H9 (cell line): ENCODE measurements around the gene PTGFRN. TPM values are rescaled to one million over a fixed set of nuclear protein-coding genes. Genes with fewer than 3 reads are reported as not detected.

ENCODE experiments used
- DNase-seq: peaks from one replicate; pipeline ENCODE4 v3.0.0-alpha.2; 2017
- H2AFZ ChIP-seq: one replicate; pipeline ENCODE4 v1.6.1; 2013; ENCODE audit warnings: mild to moderate bottlenecking, low read length, control low read depth, moderate library complexity
- H2AK5ac ChIP-seq: 2 replicates; pipeline ENCODE4 v1.6.1; 2013; ENCODE audit warnings: low read length, control low read depth, mixed read lengths; ENCODE audit not compliant: insufficient read length
- H2BK120ac ChIP-seq: one replicate; pipeline ENCODE4 v1.6.1; 2013; ENCODE audit warnings: low read depth, mild to moderate bottlenecking, low read length, control low read depth, inconsistent platforms; ENCODE audit not compliant: poor library complexity, severe bottlenecking
- H2BK12ac ChIP-seq: 2 replicates; pipeline ENCODE4 v1.6.1; 2013; ENCODE audit warnings: low read length, control low read depth, mixed read lengths, low read depth; ENCODE audit not compliant: insufficient read length
- H2BK15ac ChIP-seq: 2 replicates; pipeline ENCODE4 v1.6.1; 2013; ENCODE audit warnings: low read depth, low read length, control low read depth
- H2BK20ac ChIP-seq: one replicate; pipeline ENCODE4 v1.6.1; 2013; ENCODE audit warnings: low read depth, mild to moderate bottlenecking, low read length, control low read depth, inconsistent platforms; ENCODE audit not compliant: poor library complexity, severe bottlenecking
- H2BK5ac ChIP-seq: 2 replicates; pipeline ENCODE4 v1.6.1; 2013; ENCODE audit warnings: low read length, control low read depth, mixed read lengths; ENCODE audit not compliant: insufficient read length
- H3K14ac ChIP-seq: 2 replicates; pipeline ENCODE4 v1.6.1; 2013; ENCODE audit warnings: low read length, control low read depth; ENCODE audit not compliant: insufficient read depth
- H3K18ac ChIP-seq: 2 replicates; pipeline ENCODE4 v1.6.1; 2013; ENCODE audit warnings: low read depth, mild to moderate bottlenecking, mixed read lengths, low read length, control low read depth; ENCODE audit not compliant: insufficient read length
- H3K23ac ChIP-seq: 2 replicates; pipeline ENCODE4 v1.6.1; 2013; ENCODE audit warnings: low read length, control low read depth, mixed read lengths, low read depth; ENCODE audit not compliant: insufficient read length
- H3K23me2 ChIP-seq: 2 replicates; pipeline ENCODE4 v1.6.1; 2013; ENCODE audit warnings: low read depth, mild to moderate bottlenecking, mixed read lengths, low read length, control low read depth; ENCODE audit not compliant: insufficient read length, poor library complexity, severe bottlenecking
- H3K27ac ChIP-seq: 2 replicates; pipeline ENCODE4 v1.5.1; 2013; ENCODE audit warnings: low read length, control low read depth, mixed read lengths, low read depth; ENCODE audit not compliant: insufficient read length
- H3K27me3 ChIP-seq: 2 replicates; pipeline ENCODE4 v1.6.1; 2013; ENCODE audit warnings: low read length, control low read depth, inconsistent platforms; ENCODE audit not compliant: insufficient read depth
- H3K4ac ChIP-seq: 2 replicates; pipeline ENCODE4 v1.6.1; 2013; ENCODE audit warnings: low read depth, mild to moderate bottlenecking, control low read depth, inconsistent platforms, low read length, moderate library complexity
- H3K4me1 ChIP-seq: 2 replicates; pipeline ENCODE4 v1.6.1; 2013; ENCODE audit warnings: low read length, control low read depth, inconsistent platforms; ENCODE audit not compliant: insufficient read depth
- H3K4me2 ChIP-seq: 2 replicates; pipeline ENCODE4 v1.6.1; 2013; ENCODE audit warnings: low read length, control low read depth, mixed read lengths; ENCODE audit not compliant: insufficient read length, insufficient read depth
- H3K56ac ChIP-seq: 2 replicates; pipeline ENCODE4 v1.6.1; 2013; ENCODE audit warnings: low read depth, mild to moderate bottlenecking, mixed read lengths, low read length, control low read depth; ENCODE audit not compliant: insufficient read length
- H3K79me1 ChIP-seq: 2 replicates; pipeline ENCODE4 v1.6.1; 2013; ENCODE audit warnings: low read depth, mild to moderate bottlenecking, moderate library complexity, low read length, control low read depth, inconsistent platforms; ENCODE audit not compliant: insufficient read depth, poor library complexity, severe bottlenecking
- H3K79me2 ChIP-seq: 2 replicates; pipeline ENCODE4 v1.6.1; 2013; ENCODE audit warnings: low read length, control low read depth, inconsistent platforms; ENCODE audit not compliant: insufficient read depth
- H3K9ac ChIP-seq: 2 replicates; pipeline ENCODE4 v1.6.1; 2013; ENCODE audit warnings: low read length, control low read depth, mixed read lengths; ENCODE audit not compliant: insufficient read length; ENCODE audit errors: extremely low read depth
- H3K9me3 ChIP-seq: one replicate; pipeline ENCODE4 v1.6.1; 2013; ENCODE audit warnings: low read depth, low read length, inconsistent platforms; ENCODE audit not compliant: control insufficient read depth
- H3T11ph ChIP-seq: one replicate; pipeline ENCODE4 v1.6.1; 2013; ENCODE audit warnings: mild to moderate bottlenecking, low read length, control low read depth, inconsistent platforms
- H4K20me1 ChIP-seq: one replicate; pipeline ENCODE4 v1.6.1; 2013; ENCODE audit not compliant: control insufficient read depth, insufficient read length, insufficient read depth
- H4K5ac ChIP-seq: 2 replicates; pipeline ENCODE4 v1.6.1; 2013; ENCODE audit warnings: low read depth, mild to moderate bottlenecking, mixed read lengths, low read length, control low read depth; ENCODE audit not compliant: insufficient read length
- H4K8ac ChIP-seq: replicated peaks from 2 replicates; pipeline ENCODE4 v1.6.1; 2013; ENCODE audit warnings: low read length, control low read depth, mixed read lengths, low read depth; ENCODE audit not compliant: insufficient read length
- H4K91ac ChIP-seq: 2 replicates; pipeline ENCODE4 v1.6.1; 2013; ENCODE audit warnings: low read depth, mild to moderate bottlenecking, moderate library complexity, mixed read lengths, low read length, control low read depth; ENCODE audit not compliant: insufficient read length
- H3K27ac Mint-ChIP-seq, 3 experiments: 2 replicates in 2 of 3; 3 replicates in 1 of 3; pipeline ENCODE4 v1.8.0; 2020 to 2021; ENCODE audit warnings: mixed read lengths in 3 of 3, mild to moderate bottlenecking in 1 of 3, moderate library complexity in 1 of 3
- H3K27me3 Mint-ChIP-seq: 2 replicates; pipeline ENCODE4 v1.8.0; 2021; ENCODE audit warnings: low read depth, mild to moderate bottlenecking, moderate library complexity, mixed read lengths
- H3K36me3 Mint-ChIP-seq, 3 experiments: 2 replicates in 2 of 3; 3 replicates in 1 of 3; pipeline ENCODE4 v1.8.0; 2020 to 2021; ENCODE audit warnings: low read depth in 3 of 3, mixed read lengths in 3 of 3; ENCODE audit not compliant: insufficient read depth in 1 of 3
- H3K4me1 Mint-ChIP-seq, 2 experiments: 2 replicates each; pipeline ENCODE4 v1.8.0; 2020; ENCODE audit warnings: mixed read lengths in 2 of 2
- H3K4me3 Mint-ChIP-seq, 2 experiments: 2 replicates in 1 of 2; 3 replicates in 1 of 2; pipeline ENCODE4 v1.8.0; 2020 to 2021; ENCODE audit warnings: mild to moderate bottlenecking in 2 of 2, mixed read lengths in 2 of 2, moderate library complexity in 1 of 2
- H3K9me3 Mint-ChIP-seq, 2 experiments: 2 replicates in 1 of 2; 3 replicates in 1 of 2; pipeline ENCODE4 v1.8.0; 2020; ENCODE audit warnings: mild to moderate bottlenecking in 2 of 2, mixed read lengths in 2 of 2, moderate library complexity in 1 of 2
- CTCF ChIP-seq: fragments of 200-600 bp; sonication (generic); conservative IDR thresholded peaks from 3 replicates; pipeline ENCODE4 v1.8.0; 2021; ENCODE audit warnings: antibody characterized with exemption, mild to moderate bottlenecking
- WGBS: extraction: QIAGEN DNeasy Blood & Tissue Kit; methylation state at CpG from one replicate; pipeline ENCODE4 v1.1.7; 2013; ENCODE audit warnings: missing lambda C conversion rate, low lambda C conversion rate, mixed read lengths; ENCODE audit not compliant: insufficient read length; ENCODE audit errors: extremely low coverage; 5-methylcytosine and 5-hydroxymethylcytosine counted together
- total RNA-seq: library from RNA; stranded (reverse); gene quantifications from 2 replicates; pipeline ENCODE4 v1.2.1, GENCODE V29; 2021

Gene PTGFRN
- total RNA-seq, 1 experiment from 2014 or later: 26.3 TPM

GRCh38 chr1:116952738-116953275 is 43.1 kb downstream of the PTGFRN start:
- Histone ChIP-seq H4K8ac (no peak overlapping the region), H2BK20ac (no peak overlapping the region), H3K14ac (no peak overlapping the region), H3K27ac (no peak overlapping the region), H3K18ac (no peak overlapping the region), H3K4ac (no peak overlapping the region), H3T11ph (no peak overlapping the region), H3K9me3 (no peaks in the 10 kb centered on the region), H3K27me3 (no peaks in the 10 kb centered on the region), H3K9ac (no peak overlapping the region), H3K56ac (no peak overlapping the region), H3K79me1 (no peaks in the 10 kb centered on the region), H3K4me2 (no peak overlapping the region), H2BK12ac (no peak overlapping the region), H3K79me2 (no peaks in the 10 kb centered on the region), H4K5ac (no peak overlapping the region), H2AK5ac (no peak overlapping the region), H2BK15ac (no peak overlapping the region), H3K23me2 (peaks cover 3% of the 10 kb centered on the region), H3K4me1 (peaks cover 5% of the 10 kb centered on the region; the same call in 1 of the 2 replicates), H4K91ac (no peak overlapping the region), H2BK5ac (no peak overlapping the region), H3K23ac (no peak overlapping the region), H4K20me1 (no peaks in the 10 kb centered on the region), H2AFZ (no peak overlapping the region), H2BK120ac (no peak overlapping the region)
- no peak for DNase-seq
- WGBS: no CpG with 5 or more reads among the region's 2 CpGs
- H3K27me3 Mint-ChIP-seq: no peaks in the 10 kb centered on the region
- H3K27ac Mint-ChIP-seq: no peak overlapping the region
- H3K4me3 Mint-ChIP-seq: no peak overlapping the region
- H3K36me3 Mint-ChIP-seq: peaks cover 4 to 25% (median 20%) of the 10 kb centered on the region in 3 experiments; a peak in 5 of 7 replicates
- no peaks in the 10 kb centered on the region for H3K9me3 Mint-ChIP-seq
- peaks cover 22 to 29% of the 10 kb centered on the region in 2 experiments for H3K4me1 Mint-ChIP-seq
- TF ChIP-seq CTCF: no peak
